GM18867 (cell line): Measurements from ENCODE around the gene MYMX.
A peak's percentile ranks its signal among the peaks of the same experiment; 100 is the strongest.

Experiments
- ATAC-seq: cut with Tn5 transposase; IDR thresholded peaks from one replicate; pipeline ENCODE4 v1.9.1; 2021; ENCODE audit warnings: mild to moderate bottlenecking, moderate library complexity; ENCODE audit not compliant: unreplicated experiment

MYMX gene

GRCh38 chr6:44219053-44219814 lies 2.5 kb downstream of the MYMX start:
- peak; percentile 48 for ATAC-seq

- ATAC-seq = no peak
These were observed 3.4 kb downstream of the MYMX start for GRCh38 chr6:44219815-44220784.

- no peak for ATAC-seq
These were observed 4.2 kb downstream of the MYMX start for GRCh38 chr6:44220913-44221290.

GRCh38 chr6:44221291-44221960 lies 4.7 kb downstream of the MYMX start:
- peak; percentile 46 for ATAC-seq

GRCh38 chr6:44221961-44222335 lies 5.2 kb downstream of the MYMX start:
- no peak for ATAC-seq

- ATAC-seq = no peak
These were observed 6.0 kb downstream of the MYMX start for GRCh38 chr6:44222486-44223318.

GRCh38 chr6:44223319-44224028 lies 6.7 kb downstream of the MYMX start, which contains the start of gene SLC29A1:
Gene SLC29A1 (plus strand): TSS chr6:44223595. CDS start chr6:44227314, 3,719 bp downstream.
- peak; percentile 55 for ATAC-seq

- ATAC-seq = no peak
These were observed 7.6 kb downstream of the MYMX start for GRCh38 chr6:44224029-44224964.

- no peak for ATAC-seq
These were observed 8.2 kb downstream of the MYMX start for GRCh38 chr6:44224965-44225305.

- ATAC-seq = no peak
These were observed 9.0 kb downstream of the MYMX start for GRCh38 chr6:44225579-44226325.

GRCh38 chr6:44226368-44227147 lies 9.8 kb downstream of the MYMX start:
- no peak for ATAC-seq

- no peak for ATAC-seq
These were observed 10.5 kb downstream of the MYMX start for GRCh38 chr6:44227148-44227793.

- ATAC-seq = no peak
These were observed 11.3 kb downstream of the MYMX start for GRCh38 chr6:44228031-44228430.

GRCh38 chr6:44228433-44228832 lies 11.7 kb downstream of the MYMX start:
- no peak for ATAC-seq

- no peak for ATAC-seq
These were observed 12.1 kb downstream of the MYMX start for GRCh38 chr6:44228836-44229235.

GRCh38 chr6:44229376-44230033 lies 12.8 kb downstream of the MYMX start:
- no peak for ATAC-seq
